HepG2 (cell line): ENCODE measurements around the gene COX6A2. TPM values are rescaled to one million over a fixed set of nuclear protein-coding genes. Genes with fewer than 3 reads are reported as not detected.

Source experiments
- ATAC-seq: fragments of 200-7000 bp; cut with Tn5 transposase; 3 replicates; pipeline ENCODE4 v1.9.1; 2020; ENCODE audit warnings: mild to moderate bottlenecking, moderate library complexity
- BruUV-seq: library from RNA; stranded (reverse); fragments of 400-500 nt; replicated peaks from 2 replicates; lab custom pipeline; 2021; lab: Mats Ljungman, UMichigan
- CTCF ChIA-PET: fragments of 300-600 bp; formaldehyde crosslinking; extraction: SDS; loops from one replicate; lab custom pipeline; 2021; ENCODE audit warnings: low total read pairs, inconsistent platforms, low intra/inter-chr PET ratio; lab: Yijun Ruan, JAX
- POLR2A ChIA-PET: fragments of 350-600 bp; sonication (Branson Sonifier 250); formaldehyde crosslinking; loops from one replicate; lab custom pipeline; 2020; ENCODE audit warnings: antibody characterized with exemption, inconsistent platforms; lab: Yijun Ruan, JAX
- DNase-seq: peaks from one replicate; pipeline ENCODE4 v3.0.0-alpha.2; 2015; ENCODE audit warnings: low spot score
- FAIRE-seq: peaks from 3 replicates; lab custom pipeline; 2011; peaks lifted over from hg19 to GRCh38; lab: Jason Lieb, UNC
- H2AFZ ChIP-seq: one replicate; pipeline ENCODE4 v1.6.1; 2011; ENCODE audit warnings: low read length, inconsistent platforms
- H3K27ac ChIP-seq: fragments of 300-600 bp; 3 replicates; pipeline ENCODE4 v1.8.0; 2011; ENCODE audit warnings: mixed run types, mild to moderate bottlenecking, mixed read lengths, low read length, inconsistent platforms; ENCODE audit not compliant: insufficient read depth; ENCODE audit errors: extremely low read length
- H3K27me3 ChIP-seq, 2 experiments: fragments of 200-600 bp in 1 of 2; 2 replicates in 1 of 2; 3 replicates in 1 of 2; pipeline versions ENCODE4 v1.6.0 to v1.8.0; 2011; ENCODE audit warnings: low read length in 2 of 2, mild to moderate bottlenecking in 2 of 2, moderate library complexity in 2 of 2, inconsistent platforms in 1 of 2; ENCODE audit not compliant: insufficient read depth in 2 of 2, control insufficient read depth in 1 of 2
- H3K36me3 ChIP-seq, 2 experiments: fragments of 200-600 bp in 1 of 2; replicated peaks in 1 of 2; 2 replicates in 1 of 2; 3 replicates in 1 of 2; pipeline versions ENCODE4 v1.5.1 to v1.8.0; 2011; ENCODE audit warnings: low read length in 2 of 2, inconsistent platforms in 1 of 2; ENCODE audit not compliant: insufficient read depth in 2 of 2, control insufficient read depth in 1 of 2
- H3K4me1 ChIP-seq: 2 replicates; pipeline ENCODE4 v1.5.1; 2012; ENCODE audit warnings: low read length, inconsistent platforms; ENCODE audit not compliant: insufficient read depth
- H3K4me2 ChIP-seq: 2 replicates; pipeline ENCODE4 v1.6.0; 2011; ENCODE audit warnings: low read depth, low read length, inconsistent platforms
- H3K4me3 ChIP-seq, 3 experiments: fragments of 200-600 bp in 1 of 3; sonication (generic), shearing (Covaris generic) in 1 of 3; replicated peaks in 1 of 3; 2 replicates each; pipeline ENCODE4 v1.5.1; 2011 to 2016; ENCODE audit warnings: low read length in 3 of 3, inconsistent platforms in 2 of 3, low read depth in 2 of 3, mild to moderate bottlenecking in 2 of 3, control low read depth in 1 of 3, mixed read lengths in 1 of 3; ENCODE audit not compliant: insufficient read depth in 1 of 3
- H3K79me2 ChIP-seq: one replicate; pipeline ENCODE4 v1.6.1; 2011; ENCODE audit warnings: low read length, inconsistent platforms; ENCODE audit not compliant: insufficient read depth
- H3K9ac ChIP-seq: 2 replicates; pipeline ENCODE4 v1.6.0; 2011; ENCODE audit warnings: mild to moderate bottlenecking, low read depth, low read length, inconsistent platforms; ENCODE audit not compliant: insufficient read depth
- H3K9me3 ChIP-seq: 2 replicates; pipeline ENCODE4 v1.5.1; 2012; ENCODE audit warnings: mild to moderate bottlenecking, low read length
- H4K20me1 ChIP-seq: 2 replicates; pipeline ENCODE4 v1.6.0; 2011; ENCODE audit warnings: inconsistent platforms, mild to moderate bottlenecking, low read length, moderate library complexity; ENCODE audit not compliant: insufficient read depth
- ATF6 ChIP-seq: sonication (generic); formaldehyde crosslinking; conservative IDR thresholded peaks from 2 replicates; pipeline ENCODE4 v1.4.0; 2020; ENCODE audit warnings: missing genetic modification reagents
- GATAD1 ChIP-seq: IDR thresholded peaks from 2 replicates; pipeline ENCODE4 v1.6.1; 2016; ENCODE audit warnings: missing genetic modification reagents, missing compliant biosample characterization
- HNF4A ChIP-seq: sonication (generic); formaldehyde crosslinking; IDR thresholded peaks from 2 replicates; pipeline ENCODE4 v1.4.0; 2020; ENCODE audit warnings: missing genetic modification reagents
- MIXL1 ChIP-seq: IDR thresholded peaks from 2 replicates; pipeline ENCODE4 v1.6.1; 2016
- NFYB ChIP-seq: sonication (generic); formaldehyde crosslinking; IDR thresholded peaks from 2 replicates; pipeline ENCODE4 v1.4.0; 2020; ENCODE audit warnings: missing genetic modification reagents
- PBX2 ChIP-seq: IDR thresholded peaks from 2 replicates; pipeline ENCODE4 v1.6.1; 2016; ENCODE audit warnings: control low read depth
- SRSF4 ChIP-seq: fragments of 200-400 bp; formaldehyde crosslinking; IDR thresholded peaks from one replicate; pipeline ENCODE4 v1.6.1; 2018; ENCODE audit warnings: mild to moderate bottlenecking, low read depth, low read length, moderate library complexity; ENCODE audit not compliant: poor library complexity, severe bottlenecking
- TFAP4 ChIP-seq: sonication (generic); IDR thresholded peaks from 2 replicates; pipeline ENCODE4 v1.6.1; 2016; ENCODE audit warnings: low read depth, borderline replicate concordance
- ZKSCAN1 ChIP-seq: fragments of 150-350 bp; IDR thresholded peaks from 2 replicates; pipeline ENCODE4 v1.6.1; 2014; ENCODE audit warnings: low read length
- ZNF18 ChIP-seq: sonication (generic); formaldehyde crosslinking; IDR thresholded peaks from 2 replicates; pipeline ENCODE4 v1.8.0; 2022; ENCODE audit warnings: mild to moderate bottlenecking, missing genetic modification reagents; ENCODE audit not compliant: insufficient replicate concordance
- ZNF687 ChIP-seq: sonication (generic); formaldehyde crosslinking; IDR thresholded peaks from 2 replicates; pipeline ENCODE4 v1.5.1; 2020; ENCODE audit warnings: mild to moderate bottlenecking, missing genetic modification reagents, moderate library complexity
- ZNF891 ChIP-seq: sonication (generic); formaldehyde crosslinking; IDR thresholded peaks from 2 replicates; pipeline ENCODE4 v1.5.0; 2020; ENCODE audit warnings: mild to moderate bottlenecking, missing genetic modification reagents
- WGBS: methylation state at CpG from one replicate; pipeline ENCODE4 v1.1.6; 2017; ENCODE audit warnings: low lambda C conversion rate; 5-methylcytosine and 5-hydroxymethylcytosine counted together
- in situ Hi-C: cut with HindIII; loops from 2 replicates; pipeline ENCODE4 v1.10.0; 2017; ENCODE audit warnings: low pct_unique_long_range_greater_than_20kb; ENCODE audit not compliant: extremely low pct_ligation_motif_present
- intact Hi-C: fragments of 100-400 bp; cut with micrococcal nuclease; formaldehyde crosslinking; loops from one replicate; pipeline ENCODE4 v1.10.0; 2022; ENCODE audit not compliant: unreplicated experiment
- polyA plus RNA-seq, 8 experiments: library from polyadenylated mRNA; depleted of rRNA in 3 of 8; stranded (reverse) in 7 of 8; unstranded in 1 of 8; fragments of >200 nt; fragmentation: Illumina TruSeq in 4 of 8; extraction: Trizol in 4 of 8; gene quantifications; 2 replicates each; pipeline versions ENCODE4 v1.2.1 to v1.2.3, GENCODE V29; 2011 to 2016; ENCODE audit warnings: low read depth in 4 of 8, missing spikeins in 1 of 8, mixed read lengths in 1 of 8; ENCODE audit not compliant: insufficient read depth in 1 of 8
- total RNA-seq, 5 experiments: library from RNA; depleted of rRNA; stranded (reverse); fragments of >200 nt; fragmentation: Illumina TruSeq; extraction: Trizol; gene quantifications; 2 replicates each; pipeline ENCODE4 v1.2.3, GENCODE V29; 2016; ENCODE audit warnings: low read depth in 1 of 5

The COX6A2 gene
- total and polyA plus RNA-seq, 2 of the 13 experiments (the other 11 are each of a cell fraction or from before 2014, with no cell fraction given), result not detected

- H3K4me1 ChIP-seq, result peaks cover 71% of the 10 kb centered on the region
- BruUV-seq, result no TSS peak
- H4K20me1 ChIP-seq, result no peaks in the 10 kb centered on the region
- no peak overlapping the region for H3K4me2 ChIP-seq
- no peak overlapping the region for H3K9ac ChIP-seq
- no peak overlapping the region for H3K4me3 ChIP-seq
- H3K36me3 ChIP-seq, result no peaks in the 10 kb centered on the region
- intact Hi-C loops, result loop anchor here (5.0 kb wide), 1 partner anchor 222 kb away; no protein-coding TSS in a partner anchor
- FAIRE-seq (no peak), ATAC-seq (no peak), DNase-seq (no peak)
- in situ Hi-C loops, result no loop called here
- peaks cover 0 to 11% of the 10 kb centered on the region in 2 experiments; a peak in 1 of 5 replicates for H3K27me3 ChIP-seq
- WGBS, result 81% methylated on average over 12 of the region's 12 CpGs
- H2AFZ ChIP-seq, result no peak overlapping the region
- ChIA-PET CTCF (no interaction called here), POLR2A (interaction anchor here (1.3 to 5.0 kb wide), 2 partner anchors 12 to 16 kb away, joined by 3 to 110 read pairs; partner anchors contain the start of gene ARMC5)
- H3K79me2 ChIP-seq, result no peaks in the 10 kb centered on the region
- no peak overlapping the region for H3K27ac ChIP-seq
- TF ChIP-seq ZKSCAN1 (peak; percentile 88), ZNF891 (CRISPR knock-in tag) (no peak), HNF4A (CRISPR knock-in tag) (peak; percentile 26; the same call in 1 of the 2 replicates), SRSF4 (no peak), ATF6 (CRISPR knock-in tag) (no peak), TFAP4 (0 out of 2 replicates have a peak, but pooled peaks have one; percentile 24), ZNF687 (CRISPR knock-in tag) (no peak), PBX2 (CRISPR knock-in tag) (0 out of 2 replicates have a peak, but pooled peaks have one; percentile 37), GATAD1 (CRISPR knock-in tag) (no peak), MIXL1 (CRISPR knock-in tag) (no peak), NFYB (no peak), ZNF18 (CRISPR knock-in tag) (peak; percentile 60)
- H3K9me3 ChIP-seq, result no peaks in the 10 kb centered on the region
Observed at GRCh38 chr16:31474773-31475738, 46.9 kb upstream of the COX6A2 start.
